Thymus (tissue), 11 donors: ENCODE data around the gene OR6A2. TPM values are rescaled to one million over a fixed set of nuclear protein-coding genes. Genes with fewer than 3 reads are reported as not detected.
"Not testable (repeated sequence)": the region's sequence is repeated elsewhere in the genome, so short reads cannot be mapped to it uniquely, and the experiment has no call there.

Experiments used
- DNase-seq, 9 donors: peaks; one replicate each; pipeline ENCODE4 v3.0.0-alpha.2; 2013; ENCODE audit warnings: low spot score in 9 of 9, low read depth in 6 of 9, missing footprints in 1 of 9
- H3K27ac ChIP-seq, 2 donors: one replicate each; pipeline ENCODE4 v1.5.1; 2013; ENCODE audit warnings: control low read depth in 1 of 2, low read depth in 1 of 2, low read length in 1 of 2, mild to moderate bottlenecking in 1 of 2, moderate library complexity in 1 of 2
- H3K27me3 ChIP-seq, 2 donors: one replicate each; pipeline ENCODE4 v1.5.1; 2013; ENCODE audit warnings: low read length in 1 of 2; ENCODE audit not compliant: control insufficient read depth in 2 of 2, insufficient read depth in 1 of 2
- H3K36me3 ChIP-seq, 2 donors: one replicate each; pipeline ENCODE4 v1.5.1; 2013; ENCODE audit warnings: low read length in 1 of 2, mild to moderate bottlenecking in 1 of 2, moderate library complexity in 1 of 2; ENCODE audit not compliant: control insufficient read depth in 2 of 2, insufficient read depth in 2 of 2
- H3K4me1 ChIP-seq, 2 donors: one replicate each; pipeline ENCODE4 v1.5.1; 2013; ENCODE audit warnings: low read length in 2 of 2; ENCODE audit not compliant: control insufficient read depth in 2 of 2, insufficient read depth in 2 of 2
- H3K4me3 ChIP-seq, 2 donors: one replicate each; pipeline ENCODE4 v1.5.1; 2013; ENCODE audit warnings: low read length in 2 of 2, control low read depth in 1 of 2, mild to moderate bottlenecking in 1 of 2
- H3K9me3 ChIP-seq, 2 donors: one replicate each; pipeline ENCODE4 v1.5.1; 2013; ENCODE audit warnings: low read length in 1 of 2, mild to moderate bottlenecking in 1 of 2; ENCODE audit not compliant: control insufficient read depth in 2 of 2, insufficient read depth in 1 of 2
- WGBS: extraction: QIAGEN DNeasy Blood & Tissue Kit; methylation state at CpG from one replicate; pipeline ENCODE4 v1.1.7; 2013; 5-methylcytosine and 5-hydroxymethylcytosine counted together
- polyA plus RNA-seq: library from polyadenylated mRNA; stranded (reverse); fragments of 200-250 nt; gene quantifications from one replicate; pipeline ENCODE4 v1.2.3, GENCODE V29; 2013
- total RNA-seq: library from RNA; stranded (reverse); fragments of 120-200 nt; gene quantifications from one replicate; pipeline ENCODE4 v1.2.4, GENCODE V29; 2013
- donor health status: healthy.

OR6A2 gene
- total and polyA plus RNA-seq, 2 donors, result 0.05 TPM

DNA sequence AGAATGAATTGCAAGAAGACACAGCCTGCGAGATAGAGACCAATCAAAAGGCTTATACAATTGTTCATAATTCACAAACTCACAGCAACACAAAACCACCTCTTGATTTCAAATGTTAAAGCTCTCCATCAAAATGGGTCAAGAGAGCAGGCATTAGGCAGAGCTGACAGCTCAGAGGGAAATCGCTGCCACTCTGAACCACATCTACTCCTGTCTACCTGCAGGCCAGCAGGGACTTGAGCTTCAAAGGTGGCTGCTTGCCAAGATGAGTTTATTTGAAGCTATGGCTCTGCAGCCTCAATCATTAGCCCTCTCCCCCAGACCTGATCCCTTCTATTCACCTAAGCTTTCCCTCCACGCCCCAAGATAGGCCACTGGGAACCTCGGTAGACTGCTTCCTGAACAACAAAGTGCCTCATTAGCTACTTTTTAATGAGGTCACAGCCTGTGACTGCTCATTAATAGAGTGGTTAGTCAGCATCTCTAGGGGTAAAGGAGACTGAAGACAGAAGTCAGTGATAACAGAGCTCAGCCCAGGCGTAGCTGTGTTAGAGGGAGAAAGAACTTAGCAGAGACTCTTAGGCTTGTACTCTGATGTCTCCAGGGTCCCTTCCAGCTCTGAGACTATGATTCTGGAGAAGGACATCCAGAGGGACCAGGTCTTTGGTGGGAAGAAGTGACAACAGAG, 24.8 kb upstream of the OR6A2 start:
- no peaks in the 10 kb centered on the region for H3K27me3 ChIP-seq
- no peak for DNase-seq
- H3K9me3 ChIP-seq, result no peaks in the 10 kb centered on the region
- H3K4me3 ChIP-seq, result no peak overlapping the region
- H3K36me3 ChIP-seq, result no peaks in the 10 kb centered on the region
- H3K27ac ChIP-seq, result no peak overlapping the region
- 88% methylated on average over 5 of the region's 5 CpGs for WGBS
- H3K4me1 ChIP-seq, result no peaks in the 10 kb centered on the region

GRCh38 chr11:6818967-6819366, 19.5 kb upstream of the OR6A2 start:
- Histone ChIP-seq H3K27ac (no peak overlapping the region), H3K27me3 (no peaks in the 10 kb centered on the region), H3K36me3 (no peaks in the 10 kb centered on the region), H3K4me1 (no peaks in the 10 kb centered on the region), H3K4me3 (no peak overlapping the region), H3K9me3 (peaks cover 0 to 6% of the 10 kb centered on the region in 2 donors)
- DNase-seq, result no peak
- 98% methylated on average over 5 of the region's 5 CpGs for WGBS

DNA sequence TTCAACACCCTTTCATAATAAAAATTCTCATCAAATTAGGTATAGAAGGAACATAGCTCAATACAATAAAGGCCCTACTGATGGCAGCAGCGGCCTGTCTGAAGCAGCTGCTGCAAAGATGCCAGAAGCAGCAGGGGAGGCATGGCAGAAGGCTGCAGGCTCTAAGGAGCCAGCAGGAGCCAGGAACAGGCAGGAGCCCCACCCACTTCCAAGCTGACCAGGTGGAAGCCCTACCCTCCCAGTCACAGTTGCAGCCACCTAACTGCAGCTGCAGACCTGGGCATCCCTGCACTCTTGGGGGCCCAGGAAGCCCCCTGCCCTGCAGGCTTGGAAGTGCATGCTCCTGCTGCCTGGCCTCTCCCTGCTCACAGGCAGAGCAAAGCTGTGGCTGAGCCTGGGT, 18.2 kb upstream of the OR6A2 start:
- peaks cover 0 to 6% of the 10 kb centered on the region in 2 donors for H3K9me3 ChIP-seq
- no peak for DNase-seq
- no peaks in the 10 kb centered on the region for H3K36me3 ChIP-seq
- no peaks in the 10 kb centered on the region for H3K4me1 ChIP-seq
- 79% methylated on average over 1 of the region's 1 CpG for WGBS
- H3K4me3 ChIP-seq, result no peak overlapping the region
- H3K27me3 ChIP-seq, result no peaks in the 10 kb centered on the region
- no peak overlapping the region for H3K27ac ChIP-seq

- peaks cover 1 to 6% of the 10 kb centered on the region in 2 donors for H3K9me3 ChIP-seq
- no peak overlapping the region for H3K4me3 ChIP-seq
- no peaks in the 10 kb centered on the region for H3K36me3 ChIP-seq
- H3K4me1 ChIP-seq, result no peaks in the 10 kb centered on the region
- DNase-seq, result no peak
- no peaks in the 10 kb centered on the region for H3K27me3 ChIP-seq
- H3K27ac ChIP-seq, result no peak overlapping the region
- 84% methylated on average over 2 of the region's 2 CpGs for WGBS
Measured at GRCh38 chr11:6813656-6814055, 14.2 kb upstream of the OR6A2 start.

DNA sequence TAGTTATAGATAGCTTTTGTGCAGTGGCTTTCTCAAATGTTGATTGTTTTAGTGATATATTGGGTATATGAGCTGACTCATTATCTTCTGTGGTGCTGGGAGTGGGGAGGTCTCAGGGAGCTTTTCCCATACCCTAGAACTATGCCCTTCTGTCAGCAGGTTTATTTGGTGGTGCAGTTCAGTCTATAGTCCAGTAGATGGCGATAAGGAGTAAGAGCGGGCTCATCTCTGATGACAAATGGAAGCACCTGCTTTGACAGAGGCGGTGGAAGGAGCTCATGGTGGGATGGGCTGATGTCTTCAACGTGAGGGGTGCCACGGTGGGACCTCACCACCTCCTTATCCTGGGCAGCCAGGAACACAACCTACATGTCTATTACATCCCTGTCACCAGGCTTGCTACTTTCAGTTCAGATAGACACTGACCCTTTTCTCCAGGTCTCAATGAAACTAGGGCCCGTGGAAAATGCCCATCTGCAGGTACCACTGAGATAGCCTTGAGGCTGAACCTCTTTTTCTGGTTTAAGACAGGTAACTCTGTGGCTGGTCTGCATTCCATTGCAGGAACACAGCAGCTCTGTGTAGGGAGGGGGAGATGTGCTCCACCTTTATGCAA, 13.0 kb upstream of the OR6A2 start:
- Histone ChIP-seq H3K4me3 (no peak overlapping the region), H3K9me3 (peaks cover 0 to 1% of the 10 kb centered on the region in 2 donors), H3K4me1 (no peaks in the 10 kb centered on the region), H3K27ac (no peak overlapping the region), H3K36me3 (no peaks in the 10 kb centered on the region), H3K27me3 (no peaks in the 10 kb centered on the region)
- WGBS, result 18% methylated on average over 6 of the region's 6 CpGs
- peak in 8 of 9 donors; percentile 10 to 59 (median 30) for DNase-seq

- not testable (repeated sequence) for H3K4me1 ChIP-seq, H3K27ac ChIP-seq, DNase-seq, H3K27me3 ChIP-seq, H3K4me3 ChIP-seq, H3K9me3 ChIP-seq, H3K36me3 ChIP-seq
Measured at GRCh38 chr11:6801075-6801474, 1.6 kb upstream of the OR6A2 start.

- no peak overlapping the region for H3K4me3 ChIP-seq
- no peaks in the 10 kb centered on the region for H3K27me3 ChIP-seq
- H3K27ac ChIP-seq, result no peak overlapping the region
- no peaks in the 10 kb centered on the region for H3K9me3 ChIP-seq
- no peak for DNase-seq
- 92% methylated on average over 4 of the region's 4 CpGs for WGBS
- no peaks in the 10 kb centered on the region for H3K36me3 ChIP-seq
- H3K4me1 ChIP-seq, result no peaks in the 10 kb centered on the region
Measured at GRCh38 chr11:6794639-6795038, 4.8 kb downstream of the OR6A2 start.

DNA sequence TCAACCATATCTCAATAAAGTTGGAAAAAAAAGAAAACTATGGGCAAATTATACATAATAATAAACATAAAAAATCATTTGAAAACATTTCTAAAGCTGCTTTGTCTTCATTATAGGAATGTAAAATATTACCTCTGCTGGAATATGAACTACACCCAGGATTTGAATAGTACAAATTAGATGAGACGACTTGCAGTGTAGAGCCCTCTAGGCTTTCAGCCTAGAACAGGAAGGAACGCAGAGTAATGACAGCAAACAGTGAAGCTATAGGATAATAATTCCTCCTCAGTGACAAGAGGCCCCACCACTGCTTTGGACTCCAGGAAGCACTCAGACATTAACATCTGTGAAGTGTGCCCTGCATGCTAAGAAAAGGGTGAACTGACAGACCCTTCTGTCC, 8.9 kb downstream of the OR6A2 start:
- no peaks in the 10 kb centered on the region for H3K36me3 ChIP-seq
- no peaks in the 10 kb centered on the region for H3K9me3 ChIP-seq
- H3K27ac ChIP-seq, result no peak overlapping the region
- H3K4me1 ChIP-seq, result no peaks in the 10 kb centered on the region
- WGBS, result 91% methylated on average over 2 of the region's 2 CpGs
- no peak for DNase-seq
- H3K4me3 ChIP-seq, result no peak overlapping the region
- no peaks in the 10 kb centered on the region for H3K27me3 ChIP-seq

DNA sequence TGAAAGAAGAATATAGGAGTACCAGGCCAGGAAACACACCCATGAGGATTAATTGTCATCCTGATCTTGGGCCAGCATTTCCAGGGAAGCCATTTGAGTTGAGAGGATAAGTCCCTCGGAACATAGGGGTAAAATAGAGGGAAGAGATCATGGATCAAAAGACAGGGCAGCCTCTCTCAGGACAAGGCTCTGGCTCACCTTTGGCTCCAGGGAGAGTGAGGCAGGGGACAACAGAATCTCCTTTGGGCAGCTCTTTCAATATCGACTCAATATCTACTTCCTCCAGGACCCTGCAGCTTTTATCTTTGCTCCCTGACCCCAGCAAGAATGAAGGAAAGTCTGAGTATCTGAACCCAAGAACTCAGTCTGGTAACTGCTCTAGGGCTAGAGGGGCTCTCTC, 16.8 kb downstream of the OR6A2 start, which contains the start of gene OR2AG1:
Gene OR2AG1, plus strand, starts transcription at position 301 of the 400 bp plus-strand sequence. CDS start 2,018 bp downstream, outside the sequence.
- Histone ChIP-seq H3K9me3 (no peaks in the 10 kb centered on the region), H3K4me3 (no peak within 1 kb of the TSS), H3K27ac (no peak within 1 kb of the TSS), H3K27me3 (no peaks in the 10 kb centered on the region), H3K4me1 (no peaks in the 10 kb centered on the region), H3K36me3 (no peaks in the 10 kb centered on the region)
- DNase-seq, result no peak
- WGBS, result 91% methylated on average over 2 of the region's 2 CpGs
